Activated CD8-positive, alpha-beta T cell treated with anti-CD3 and anti-CD28 coated beads, Interleukin-2, amount 10 ng/mL, durations not matched to agents 7 days and 5 days (primary cell): ENCODE results near the gene C15orf39. TPM values are rescaled to one million over a fixed set of nuclear protein-coding genes. Genes with fewer than 3 reads are reported as not detected.
"Not testable (repeated sequence)": the region's sequence is repeated elsewhere in the genome, so short reads cannot be mapped to it uniquely, and the experiment has no call there.

Source experiments
- ATAC-seq: fragments of 150-1000 bp; cut with Tn5 transposase; one replicate; pipeline ENCODE4 v1.10.0; 2021; ENCODE audit warnings: moderate library complexity
- CTCF ChIA-PET: fragments of 350-600 bp; sonication (Branson Sonifier 250); formaldehyde crosslinking; loops from one replicate; lab custom pipeline; 2021; ENCODE audit warnings: antibody characterized with exemption; lab: Charles Lee
- POLR2A ChIA-PET: fragments of 350-600 bp; sonication (Branson Sonifier 250); formaldehyde crosslinking; loops from one replicate; lab custom pipeline; 2021; ENCODE audit warnings: antibody characterized with exemption; lab: Charles Lee
- DNase-seq: peaks from one replicate; pipeline ENCODE4 v3.0.0-alpha.2; 2020
- H3K27ac Mint-ChIP-seq: one replicate; pipeline ENCODE4 v1.8.0; 2021; ENCODE audit warnings: mild to moderate bottlenecking, mixed read lengths
- H3K27me3 Mint-ChIP-seq: one replicate; pipeline ENCODE4 v1.8.0; 2021; ENCODE audit warnings: low read depth, mixed read lengths
- H3K36me3 Mint-ChIP-seq: one replicate; pipeline ENCODE4 v1.8.0; 2021; ENCODE audit warnings: low read depth, mixed read lengths
- H3K4me1 Mint-ChIP-seq: one replicate; pipeline ENCODE4 v1.8.0; 2021; ENCODE audit warnings: low read depth, mixed read lengths
- H3K4me3 Mint-ChIP-seq: one replicate; pipeline ENCODE4 v1.8.0; 2021; ENCODE audit warnings: mild to moderate bottlenecking, mixed read lengths
- H3K9me3 Mint-ChIP-seq: one replicate; pipeline ENCODE4 v1.8.0; 2022; ENCODE audit warnings: mixed read lengths; ENCODE audit not compliant: insufficient read depth
- total RNA-seq, 2 experiments: library from RNA; stranded (reverse); gene quantifications; one replicate each; pipeline ENCODE4 v1.2.3, GENCODE V29; 2021

Gene C15orf39
- total RNA-seq, 2 experiments from 2014 or later, result 57.2 to 59.4 TPM

GRCh38 chr15:75161917-75162414 is 39.7 kb upstream of the C15orf39 start:
- Mint-ChIP-seq H3K27ac (no peak overlapping the region), H3K36me3 (no peaks in the 10 kb centered on the region), H3K4me1 (peaks cover 6% of the 10 kb centered on the region), H3K4me3 (no peak overlapping the region), H3K9me3 (no peaks in the 10 kb centered on the region), H3K27me3 (peaks cover 18% of the 10 kb centered on the region)
- ChIA-PET CTCF (no interaction called here), POLR2A (no interaction called here)
- DNase-seq (no peak), ATAC-seq (no peak)

- POLR2A ChIA-PET, result no interaction called here
- H3K36me3 Mint-ChIP-seq, result peaks cover 10% of the 10 kb centered on the region
Measured at GRCh38 chr15:75163150-75163564, 38.5 kb upstream of the C15orf39 start.

GRCh38 chr15:75164625-75165350 is 36.9 kb upstream of the C15orf39 start:
- ChIA-PET CTCF (interaction anchor here (1.0 kb wide), 1 partner anchor 37 kb away, joined by 3 read pairs; the partner anchor contains the start of gene C15orf39), POLR2A (no interaction called here)
- peaks cover 26% of the 10 kb centered on the region for H3K4me1 Mint-ChIP-seq
- peaks cover 22% of the 10 kb centered on the region for H3K36me3 Mint-ChIP-seq
- no peak overlapping the region for H3K4me3 Mint-ChIP-seq
- no peak overlapping the region for H3K27ac Mint-ChIP-seq
- peaks cover 6% of the 10 kb centered on the region for H3K9me3 Mint-ChIP-seq
- ATAC-seq (no peak), DNase-seq (no peak)
- peaks cover 17% of the 10 kb centered on the region for H3K27me3 Mint-ChIP-seq

More at GRCh38 chr15:75163150-75163564, 38.5 kb upstream of the C15orf39 start:
- CTCF ChIA-PET, result interaction anchor here (1.1 kb wide), 1 partner anchor 39 kb away, joined by 3 read pairs; the partner anchor contains the start of gene C15orf39
- H3K9me3 Mint-ChIP-seq, result no peaks in the 10 kb centered on the region
- H3K27me3 Mint-ChIP-seq, result peaks cover 22% of the 10 kb centered on the region
- no peak for ATAC-seq
- no peak for DNase-seq
- peaks cover 16% of the 10 kb centered on the region for H3K4me1 Mint-ChIP-seq
- H3K4me3 Mint-ChIP-seq, result no peak overlapping the region
- no peak overlapping the region for H3K27ac Mint-ChIP-seq

GRCh38 chr15:75166489-75167063 is 35.1 kb upstream of the C15orf39 start:
- H3K27me3 Mint-ChIP-seq, H3K9me3 Mint-ChIP-seq, POLR2A ChIA-PET, ATAC-seq, H3K27ac Mint-ChIP-seq, H3K4me3 Mint-ChIP-seq, DNase-seq: not testable (repeated sequence)
- Mint-ChIP-seq H3K36me3 (peaks cover 27% of the 10 kb centered on the region), H3K4me1 (peaks cover 43% of the 10 kb centered on the region)
- CTCF ChIA-PET, result interaction anchor here (1.0 kb wide), 1 partner anchor 9 kb away, joined by 4 read pairs; no protein-coding TSS in a partner anchor

GRCh38 chr15:75167588-75168350 is 33.9 kb upstream of the C15orf39 start:
- DNase-seq, result no peak
- Mint-ChIP-seq H3K27me3 (peaks cover 7% of the 10 kb centered on the region), H3K9me3 (peaks cover 9% of the 10 kb centered on the region), H3K27ac (peak overlapping the region; percentile 45), H3K36me3 (peaks cover 27% of the 10 kb centered on the region), H3K4me1 (peaks cover 54% of the 10 kb centered on the region), H3K4me3 (no peak overlapping the region)
- CTCF ChIA-PET, result no interaction called here
- no peak for ATAC-seq
- POLR2A ChIA-PET, result interaction anchor here (0.7 kb wide), 1 partner anchor 41 kb away, joined by 3 read pairs; no protein-coding TSS in a partner anchor

- H3K4me1 Mint-ChIP-seq, result peaks cover 57% of the 10 kb centered on the region
- ATAC-seq (no peak), DNase-seq (no peak)
- H3K9me3 Mint-ChIP-seq, result peaks cover 9% of the 10 kb centered on the region
- peaks cover 7% of the 10 kb centered on the region for H3K27me3 Mint-ChIP-seq
- no peak overlapping the region for H3K4me3 Mint-ChIP-seq
- no peak overlapping the region for H3K27ac Mint-ChIP-seq
- ChIA-PET POLR2A (interaction anchor here (0.7 kb wide), 1 partner anchor 40 kb away, joined by 3 read pairs; no protein-coding TSS in a partner anchor), CTCF (no interaction called here)
- peaks cover 27% of the 10 kb centered on the region for H3K36me3 Mint-ChIP-seq
Measured at GRCh38 chr15:75168374-75168773, 33.3 kb upstream of the C15orf39 start.

GRCh38 chr15:75170203-75170602 is 31.5 kb upstream of the C15orf39 start:
- ChIA-PET POLR2A (no interaction called here), CTCF (interaction anchor here (1.3 to 1.4 kb wide), 2 partner anchors 28 to 31 kb away, joined by 3 to 7 read pairs; partner anchors contain the start of gene C15orf39)
- ATAC-seq (no peak), DNase-seq (no peak)
- H3K9me3 Mint-ChIP-seq, result peaks cover 9% of the 10 kb centered on the region
- H3K27me3 Mint-ChIP-seq, result peaks cover 7% of the 10 kb centered on the region
- peaks cover 27% of the 10 kb centered on the region for H3K36me3 Mint-ChIP-seq
- peaks cover 52% of the 10 kb centered on the region for H3K4me1 Mint-ChIP-seq
- no peak overlapping the region for H3K4me3 Mint-ChIP-seq
- H3K27ac Mint-ChIP-seq, result peak overlapping the region; percentile 52

- H3K4me3 Mint-ChIP-seq, result peak overlapping the region; percentile 9
- H3K36me3 Mint-ChIP-seq, result peaks cover 27% of the 10 kb centered on the region
- DNase-seq, result no peak
- ATAC-seq, result no peak
- POLR2A ChIA-PET, result interaction anchor here (1.0 to 1.3 kb wide), 2 partner anchors 27 to 31 kb away, joined by 4 read pairs; partner anchors contain the start of gene C15orf39
- peaks cover 7% of the 10 kb centered on the region for H3K27me3 Mint-ChIP-seq
- H3K27ac Mint-ChIP-seq, result peak overlapping the region; percentile 83
- peaks cover 9% of the 10 kb centered on the region for H3K9me3 Mint-ChIP-seq
- peaks cover 56% of the 10 kb centered on the region for H3K4me1 Mint-ChIP-seq
- CTCF ChIA-PET, result interaction anchor here (1.2 to 1.4 kb wide), 3 partner anchors 11 to 31 kb away, joined by 3 to 7 read pairs (median 3); partner anchors contain the start of gene C15orf39
Measured at GRCh38 chr15:75170711-75171341, 30.9 kb upstream of the C15orf39 start.

GRCh38 chr15:75171408-75171807 is 30.3 kb upstream of the C15orf39 start:
- Mint-ChIP-seq H3K27me3 (peaks cover 8% of the 10 kb centered on the region), H3K9me3 (peaks cover 9% of the 10 kb centered on the region), H3K4me3 (peak overlapping the region; percentile 9), H3K36me3 (peaks cover 27% of the 10 kb centered on the region), H3K27ac (peak overlapping the region; percentile 83), H3K4me1 (peaks cover 56% of the 10 kb centered on the region)
- ChIA-PET POLR2A (interaction anchor here (1.0 to 1.3 kb wide), 2 partner anchors 27 to 30 kb away, joined by 4 read pairs; partner anchors contain the start of gene C15orf39), CTCF (interaction anchor here (1.2 to 1.4 kb wide), 3 partner anchors 11 to 30 kb away, joined by 3 to 7 read pairs (median 3); partner anchors contain the start of gene C15orf39)
- DNase-seq, result peak; percentile 68
- peak; percentile 80 for ATAC-seq

- no peak overlapping the region for H3K4me3 Mint-ChIP-seq
- H3K27me3 Mint-ChIP-seq, result peaks cover 8% of the 10 kb centered on the region
- H3K4me1 Mint-ChIP-seq, result peaks cover 54% of the 10 kb centered on the region
- peak overlapping the region; percentile 69 for H3K27ac Mint-ChIP-seq
- ChIA-PET CTCF (interaction anchor here (0.5 kb wide), 1 partner anchor 953 kb away, joined by 3 read pairs; no protein-coding TSS in a partner anchor), POLR2A (interaction anchor here (1.3 kb wide), 1 partner anchor 29 kb away, joined by 4 read pairs; the partner anchor contains the start of gene C15orf39)
- H3K36me3 Mint-ChIP-seq, result peaks cover 24% of the 10 kb centered on the region
- DNase-seq, result no peak
- no peak for ATAC-seq
- peaks cover 9% of the 10 kb centered on the region for H3K9me3 Mint-ChIP-seq
Measured at GRCh38 chr15:75172284-75172820, 29.3 kb upstream of the C15orf39 start.
